Measurements from ENCODE around the gene IQGAP2. TPM values are rescaled to one million over a fixed set of nuclear protein-coding genes. Genes with fewer than 3 reads are reported as not detected.

Gene IQGAP2
- total RNA-seq, 1 donor, result 0.36 TPM

DNA sequence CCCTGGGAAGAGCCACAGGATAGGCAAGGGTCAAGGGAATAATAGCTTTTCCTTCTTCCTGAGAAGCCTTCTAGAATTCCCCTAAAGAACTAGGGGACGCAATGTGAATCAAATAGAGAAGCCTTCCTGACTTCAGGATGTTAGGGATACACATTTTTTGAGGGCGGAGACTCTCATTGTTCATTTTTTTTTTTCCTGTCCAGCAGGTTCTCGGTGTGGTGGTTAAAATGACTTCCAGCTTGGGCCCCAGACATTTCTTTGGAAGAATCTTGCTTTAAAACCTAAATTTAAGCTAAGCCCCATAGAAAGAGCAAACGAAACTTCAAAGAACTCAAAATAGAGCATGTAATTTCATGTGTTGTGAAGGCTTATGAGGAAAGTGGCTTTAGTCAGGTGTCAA lies 80.8 kb downstream of the IQGAP2 start:
- no peak for DNase-seq (ENCODE audit: insufficient read length, low spot score, missing footprints)
- no peaks in the 10 kb centered on the region for H3K27me3 ChIP-seq (ENCODE audit: insufficient read depth, low read length)
- no peaks in the 10 kb centered on the region for H3K79me2 ChIP-seq (ENCODE audit: insufficient read depth, low read length)
- no peak overlapping the region for H2AFZ ChIP-seq (ENCODE audit: low read length)
- H4K20me1 ChIP-seq (ENCODE audit: insufficient read depth, low read length), result no peaks in the 10 kb centered on the region
- no peak overlapping the region for H3K4me3 ChIP-seq (ENCODE audit: insufficient read depth, low read length)
- TF ChIP-seq, protein P1, sequence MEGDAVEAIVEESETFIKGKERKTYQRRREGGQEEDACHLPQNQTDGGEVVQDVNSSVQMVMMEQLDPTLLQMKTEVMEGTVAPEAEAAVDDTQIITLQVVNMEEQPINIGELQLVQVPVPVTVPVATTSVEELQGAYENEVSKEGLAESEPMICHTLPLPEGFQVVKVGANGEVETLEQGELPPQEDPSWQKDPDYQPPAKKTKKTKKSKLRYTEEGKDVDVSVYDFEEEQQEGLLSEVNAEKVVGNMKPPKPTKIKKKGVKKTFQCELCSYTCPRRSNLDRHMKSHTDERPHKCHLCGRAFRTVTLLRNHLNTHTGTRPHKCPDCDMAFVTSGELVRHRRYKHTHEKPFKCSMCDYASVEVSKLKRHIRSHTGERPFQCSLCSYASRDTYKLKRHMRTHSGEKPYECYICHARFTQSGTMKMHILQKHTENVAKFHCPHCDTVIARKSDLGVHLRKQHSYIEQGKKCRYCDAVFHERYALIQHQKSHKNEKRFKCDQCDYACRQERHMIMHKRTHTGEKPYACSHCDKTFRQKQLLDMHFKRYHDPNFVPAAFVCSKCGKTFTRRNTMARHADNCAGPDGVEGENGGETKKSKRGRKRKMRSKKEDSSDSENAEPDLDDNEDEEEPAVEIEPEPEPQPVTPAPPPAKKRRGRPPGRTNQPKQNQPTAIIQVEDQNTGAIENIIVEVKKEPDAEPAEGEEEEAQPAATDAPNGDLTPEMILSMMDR (IDR thresholded peaks at IDR 0.05; ENCODE audit: extremely low read depth, low read depth, low read length), result no peak
- no peaks in the 10 kb centered on the region for H3K4me1 ChIP-seq (ENCODE audit: insufficient read depth, low read length)
- no peak overlapping the region for H3K27ac ChIP-seq (ENCODE audit: low read depth, low read length)
- no peaks in the 10 kb centered on the region for H3K9me3 ChIP-seq (ENCODE audit: low read depth, low read length)
- no peaks in the 10 kb centered on the region for H3K36me3 ChIP-seq (ENCODE audit: insufficient read depth, low read length)
- no peak overlapping the region for H3K4me2 ChIP-seq (ENCODE audit: insufficient read depth, low read length)

- no peak for DNase-seq (ENCODE audit: insufficient read length, low spot score, missing footprints)
- TF ChIP-seq, protein P1 (IDR thresholded peaks at IDR 0.05; ENCODE audit: extremely low read depth, low read depth, low read length), result no peak
Observed at GRCh38 chr5:76485511-76485910, 82.4 kb downstream of the IQGAP2 start.

DNA sequence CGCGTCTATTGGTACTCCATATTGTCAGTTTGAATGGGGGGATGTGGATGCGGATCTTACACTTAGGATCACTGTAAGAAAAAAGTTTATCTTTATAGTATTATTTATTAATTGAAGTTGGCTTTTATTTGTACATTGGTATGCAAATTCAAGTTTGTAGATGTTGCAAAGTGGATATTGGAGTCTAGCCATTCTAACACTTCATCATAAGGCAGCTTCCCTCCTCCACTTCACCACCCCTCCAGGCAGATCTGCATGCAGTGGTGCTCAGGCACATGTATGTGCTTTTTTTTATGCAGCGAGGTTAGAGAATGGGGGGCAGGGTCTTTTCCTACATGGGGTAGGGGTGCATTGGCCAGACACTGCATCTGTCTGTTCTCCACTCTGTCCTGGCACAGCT lies 84.3 kb downstream of the IQGAP2 start:
- TF ChIP-seq, protein P1 (IDR thresholded peaks at IDR 0.05; ENCODE audit: extremely low read depth, low read depth, low read length), result no peak
- no peak overlapping the region for H3K4me3 ChIP-seq (ENCODE audit: insufficient read depth, low read length)

More at GRCh38 chr5:76485511-76485910, 82.4 kb downstream of the IQGAP2 start:
- H3K4me1 ChIP-seq (ENCODE audit: insufficient read depth, low read length), result no peaks in the 10 kb centered on the region
- no peak overlapping the region for H3K4me2 ChIP-seq (ENCODE audit: insufficient read depth, low read length)
- no peak overlapping the region for H3K27ac ChIP-seq (ENCODE audit: low read depth, low read length)
- H3K4me3 ChIP-seq (ENCODE audit: insufficient read depth, low read length), result no peak overlapping the region
- H2AFZ ChIP-seq (ENCODE audit: low read length), result no peak overlapping the region
- no peaks in the 10 kb centered on the region for H4K20me1 ChIP-seq (ENCODE audit: insufficient read depth, low read length)
- no peaks in the 10 kb centered on the region for H3K36me3 ChIP-seq (ENCODE audit: insufficient read depth, low read length)
- no peaks in the 10 kb centered on the region for H3K79me2 ChIP-seq (ENCODE audit: insufficient read depth, low read length)
- H3K27me3 ChIP-seq (ENCODE audit: insufficient read depth, low read length), result no peaks in the 10 kb centered on the region
- no peaks in the 10 kb centered on the region for H3K9me3 ChIP-seq (ENCODE audit: low read depth, low read length)

DNA sequence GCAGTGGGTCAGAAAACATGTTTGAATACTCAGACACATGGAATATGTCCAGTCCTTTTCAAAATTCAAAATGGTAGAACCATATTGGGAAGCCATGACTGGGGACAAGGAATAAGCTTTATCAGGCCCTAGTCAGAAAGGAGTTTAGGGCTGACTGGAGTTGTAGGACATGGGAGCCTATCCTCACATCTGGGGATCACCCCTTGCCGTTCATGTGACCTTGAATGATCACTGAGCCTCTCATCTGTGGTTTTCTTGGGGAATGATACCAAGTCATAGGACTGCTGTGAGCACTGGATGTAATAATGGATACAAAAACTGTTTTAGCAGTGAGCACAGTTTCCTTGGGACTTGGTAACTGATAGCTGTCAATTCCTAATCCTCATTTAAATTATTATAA lies 84.7 kb downstream of the IQGAP2 start:
- no peak overlapping the region for H3K4me2 ChIP-seq (ENCODE audit: insufficient read depth, low read length)
- no peak overlapping the region for H2AFZ ChIP-seq (ENCODE audit: low read length)
- no peaks in the 10 kb centered on the region for H3K9me3 ChIP-seq (ENCODE audit: low read depth, low read length)
- no peaks in the 10 kb centered on the region for H3K27me3 ChIP-seq (ENCODE audit: insufficient read depth, low read length)
- H3K27ac ChIP-seq (ENCODE audit: low read depth, low read length), result no peak overlapping the region
- H3K4me1 ChIP-seq (ENCODE audit: insufficient read depth, low read length), result no peaks in the 10 kb centered on the region
- no peak overlapping the region for H3K4me3 ChIP-seq (ENCODE audit: insufficient read depth, low read length)
- no peak for DNase-seq (ENCODE audit: insufficient read length, low spot score, missing footprints)
- H3K36me3 ChIP-seq (ENCODE audit: insufficient read depth, low read length), result no peaks in the 10 kb centered on the region
- H3K79me2 ChIP-seq (ENCODE audit: insufficient read depth, low read length), result no peaks in the 10 kb centered on the region
- no peaks in the 10 kb centered on the region for H4K20me1 ChIP-seq (ENCODE audit: insufficient read depth, low read length)
- TF ChIP-seq, protein P1 (IDR thresholded peaks at IDR 0.05; ENCODE audit: extremely low read depth, low read depth, low read length), result no peak

More for the DNA sequence above, 84.3 kb downstream of the IQGAP2 start:
- Histone ChIP-seq H3K36me3 (ENCODE audit: insufficient read depth, low read length) (no peaks in the 10 kb centered on the region), H3K4me2 (ENCODE audit: insufficient read depth, low read length) (no peak overlapping the region), H2AFZ (ENCODE audit: low read length) (no peak overlapping the region), H3K9me3 (ENCODE audit: low read depth, low read length) (no peaks in the 10 kb centered on the region), H3K79me2 (ENCODE audit: insufficient read depth, low read length) (no peaks in the 10 kb centered on the region), H3K27me3 (ENCODE audit: insufficient read depth, low read length) (no peaks in the 10 kb centered on the region), H3K27ac (ENCODE audit: low read depth, low read length) (no peak overlapping the region), H4K20me1 (ENCODE audit: insufficient read depth, low read length) (no peaks in the 10 kb centered on the region), H3K4me1 (ENCODE audit: insufficient read depth, low read length) (no peaks in the 10 kb centered on the region)
- DNase-seq (ENCODE audit: insufficient read length, low spot score, missing footprints), result no peak

Measured in osteoblast (primary cell).